Skeletal muscle cell (primary cell): ENCODE results near the gene CNNM2.

ENCODE experiments used
- DNase-seq: peaks from one replicate; pipeline ENCODE4 v3.0.0-alpha.2; 2010; ENCODE audit warnings: low read depth
- H3K4me3 ChIP-seq: 2 replicates; pipeline ENCODE4 v1.5.1; 2011; ENCODE audit warnings: low read depth, mild to moderate bottlenecking, control low read depth, low read length, moderate library complexity

CNNM2 gene

GRCh38 chr10:103083977-103084320, 165.9 kb downstream of the CNNM2 start:
- DNase-seq, result no peak
- no peak overlapping the region for H3K4me3 ChIP-seq

GRCh38 chr10:103086261-103086660, 168.2 kb downstream of the CNNM2 start:
- DNase-seq, result no peak
- no peak overlapping the region for H3K4me3 ChIP-seq

- no peak overlapping the region for H3K4me3 ChIP-seq
- no peak for DNase-seq
Measured at GRCh38 chr10:103086799-103087198, 168.7 kb downstream of the CNNM2 start.

GRCh38 chr10:103089493-103089892, 171.4 kb downstream of the CNNM2 start:
- no peak overlapping the region for H3K4me3 ChIP-seq
- DNase-seq, result no peak

- no peak overlapping the region for H3K4me3 ChIP-seq
- DNase-seq, result no peak
Measured at GRCh38 chr10:103090911-103091310, 172.8 kb downstream of the CNNM2 start.

- DNase-seq, result no peak
- no peak overlapping the region for H3K4me3 ChIP-seq
Measured at GRCh38 chr10:103095005-103095404, 176.9 kb downstream of the CNNM2 start.

GRCh38 chr10:103096130-103096529, 178.0 kb downstream of the CNNM2 start:
- no peak for DNase-seq
- H3K4me3 ChIP-seq, result no peak overlapping the region

GRCh38 chr10:103098240-103098639, 180.1 kb downstream of the CNNM2 start:
- no peak for DNase-seq
- no peak overlapping the region for H3K4me3 ChIP-seq

GRCh38 chr10:103100620-103101019, 182.5 kb downstream of the CNNM2 start:
- no peak overlapping the region for H3K4me3 ChIP-seq
- no peak for DNase-seq

- DNase-seq, result peak; percentile 7
- H3K4me3 ChIP-seq, result no peak overlapping the region
Measured at GRCh38 chr10:103102195-103102594, 184.1 kb downstream of the CNNM2 start.

- H3K4me3 ChIP-seq, result no peak overlapping the region
- DNase-seq, result no peak
Measured at GRCh38 chr10:103103989-103104388, 185.9 kb downstream of the CNNM2 start.

- H3K4me3 ChIP-seq, result no peak overlapping the region
- DNase-seq, result no peak
Measured at GRCh38 chr10:103104721-103105120, 186.6 kb downstream of the CNNM2 start.

- H3K4me3 ChIP-seq, result no peak overlapping the region
Measured at GRCh38 chr10:103105462-103105861, 187.4 kb downstream of the CNNM2 start.

GRCh38 chr10:103106539-103106938, 188.4 kb downstream of the CNNM2 start:
- no peak for DNase-seq
- no peak overlapping the region for H3K4me3 ChIP-seq

More at GRCh38 chr10:103105462-103105861, 187.4 kb downstream of the CNNM2 start:
- DNase-seq, result no peak

- H3K4me3 ChIP-seq, result no peak overlapping the region
- no peak for DNase-seq
Measured at GRCh38 chr10:103109821-103110220, 191.7 kb downstream of the CNNM2 start.

- no peak overlapping the region for H3K4me3 ChIP-seq
- DNase-seq, result no peak
Measured at GRCh38 chr10:103110407-103110806, 192.3 kb downstream of the CNNM2 start.

- peak; percentile 54 for DNase-seq
- H3K4me3 ChIP-seq, result no peak overlapping the region
Measured at GRCh38 chr10:103111031-103111917, 193.2 kb downstream of the CNNM2 start.

- no peak for DNase-seq
- no peak overlapping the region for H3K4me3 ChIP-seq
Measured at GRCh38 chr10:103111918-103112877, 194.1 kb downstream of the CNNM2 start.

- no peak overlapping the region for H3K4me3 ChIP-seq
- DNase-seq, result no peak
Measured at GRCh38 chr10:103114876-103115275, 196.8 kb downstream of the CNNM2 start.

GRCh38 chr10:103117247-103117646, 199.2 kb downstream of the CNNM2 start:
- no peak for DNase-seq
- H3K4me3 ChIP-seq, result no peak overlapping the region
